ENCODE results near the gene EIF1. TPM values are rescaled to one million over a fixed set of nuclear protein-coding genes. Genes with fewer than 3 reads are reported as not detected.
A peak's percentile ranks its signal among the peaks of the same experiment; 100 is the strongest.

Gene EIF1
- total RNA-seq, 2 experiments from 2014 or later = 145 to 659 TPM

DNA sequence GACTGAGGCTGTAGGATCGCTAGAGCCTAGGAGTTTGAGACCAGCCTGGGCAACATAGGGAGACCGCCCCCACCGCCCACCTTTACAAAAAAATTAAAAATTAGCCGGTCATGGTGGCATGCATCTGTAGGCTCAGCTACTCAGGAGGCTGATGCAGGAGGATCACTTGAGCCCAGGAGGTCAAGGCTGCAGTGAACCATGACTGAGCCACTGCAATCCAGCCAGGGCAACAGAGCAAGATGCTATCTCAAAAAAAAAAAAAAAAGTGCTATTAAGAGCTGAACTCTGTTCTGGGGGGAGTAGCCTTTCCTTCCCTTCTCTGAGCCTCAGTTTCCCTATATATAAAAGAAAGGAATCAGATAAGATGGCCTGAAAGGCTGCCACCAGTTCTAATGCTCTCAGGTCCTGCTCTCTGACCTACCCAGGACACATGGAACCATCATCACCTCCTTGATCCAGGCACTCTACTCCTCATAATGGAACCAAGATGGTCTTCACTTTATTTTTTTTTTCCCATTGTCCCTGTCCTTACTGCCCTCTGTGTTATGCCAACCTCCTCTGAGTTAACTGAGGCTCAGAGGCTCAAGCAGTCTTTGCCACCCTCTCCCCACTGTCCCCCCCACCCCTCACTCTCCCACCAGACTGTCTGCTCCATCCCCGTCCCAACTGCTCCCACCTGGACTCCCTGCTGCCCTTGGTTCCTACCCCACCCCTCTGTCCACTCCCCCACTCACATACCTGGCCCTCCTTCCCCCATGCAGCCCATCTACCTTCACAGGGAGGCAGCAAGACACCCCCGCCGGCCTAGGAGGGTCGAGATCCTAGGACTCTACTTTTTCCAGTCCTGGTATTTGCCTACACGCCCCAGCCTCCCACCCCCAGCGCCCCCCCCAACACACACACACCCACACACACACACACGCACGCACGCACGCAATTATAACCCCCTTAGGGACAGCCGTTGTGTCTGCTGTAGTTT is 23.8 kb upstream of the EIF1 start:
- H3K9me2 ChIP-seq (ENCODE audit: insufficient read depth, low read length) = no peaks in the 10 kb centered on the region
- POLR2A ChIA-PET = interaction anchor here (0.6 to 2.8 kb wide), 7 partner anchors 14 to 874 kb away, joined by 4 to 13 read pairs (median 5); partner anchors contain the start of gene EIF1
- no peaks in the 10 kb centered on the region for H4K20me1 ChIP-seq (ENCODE audit: insufficient read depth, low read length)
- H3K4me2 ChIP-seq (ENCODE audit: low read length) = peak overlapping the region; percentile 82
- DNase-seq (ENCODE audit: low spot score) = no peak
- H3K79me2 ChIP-seq (ENCODE audit: insufficient read depth, low read depth, low read length) = no peaks in the 10 kb centered on the region
- no TSS peak for BruUV-seq (replicated peaks)
- intact Hi-C loops (cut with micrococcal nuclease; ENCODE audit: unreplicated experiment) = loop anchor here (5.0 to 10.0 kb wide), 4 partner anchors 178 to 863 kb away; partner anchors contain the start of gene KRT36
- H3K9me3 ChIP-seq (ENCODE audit: low read length) = no peaks in the 10 kb centered on the region
- no peak overlapping the region for H3K27ac ChIP-seq (ENCODE audit: low read depth, low read length, poor library complexity, severe bottlenecking)
- peaks cover 31% of the 10 kb centered on the region for H3K4me1 ChIP-seq (ENCODE audit: insufficient read depth, low read length, poor library complexity, severe bottlenecking)
- H3K36me3 ChIP-seq (ENCODE audit: insufficient read depth, low read length) = no peaks in the 10 kb centered on the region
- H3K4me3 ChIP-seq (ENCODE audit: low read depth, low read length, poor library complexity, severe bottlenecking) = peak overlapping the region; percentile 62
- peak overlapping the region; percentile 96; the same call in 1 of the 2 replicates for H2AFZ ChIP-seq (ENCODE audit: low read length)
- TF ChIP-seq, protein P1, sequence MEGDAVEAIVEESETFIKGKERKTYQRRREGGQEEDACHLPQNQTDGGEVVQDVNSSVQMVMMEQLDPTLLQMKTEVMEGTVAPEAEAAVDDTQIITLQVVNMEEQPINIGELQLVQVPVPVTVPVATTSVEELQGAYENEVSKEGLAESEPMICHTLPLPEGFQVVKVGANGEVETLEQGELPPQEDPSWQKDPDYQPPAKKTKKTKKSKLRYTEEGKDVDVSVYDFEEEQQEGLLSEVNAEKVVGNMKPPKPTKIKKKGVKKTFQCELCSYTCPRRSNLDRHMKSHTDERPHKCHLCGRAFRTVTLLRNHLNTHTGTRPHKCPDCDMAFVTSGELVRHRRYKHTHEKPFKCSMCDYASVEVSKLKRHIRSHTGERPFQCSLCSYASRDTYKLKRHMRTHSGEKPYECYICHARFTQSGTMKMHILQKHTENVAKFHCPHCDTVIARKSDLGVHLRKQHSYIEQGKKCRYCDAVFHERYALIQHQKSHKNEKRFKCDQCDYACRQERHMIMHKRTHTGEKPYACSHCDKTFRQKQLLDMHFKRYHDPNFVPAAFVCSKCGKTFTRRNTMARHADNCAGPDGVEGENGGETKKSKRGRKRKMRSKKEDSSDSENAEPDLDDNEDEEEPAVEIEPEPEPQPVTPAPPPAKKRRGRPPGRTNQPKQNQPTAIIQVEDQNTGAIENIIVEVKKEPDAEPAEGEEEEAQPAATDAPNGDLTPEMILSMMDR (conservative IDR thresholded peaks at IDR 0.05; ENCODE audit: low read length) = no peak
- TF ChIP-seq EZH2phosphoT487 (IDR thresholded peaks at IDR 0.05; ENCODE audit: borderline replicate concordance, low read depth, low read length) = no peak
- CTCF ChIA-PET (ENCODE audit: unreplicated experiment) = interaction anchor here (0.5 to 2.3 kb wide), 5 partner anchors 16 to 85 kb away, joined by 3 to 26 read pairs (median 3); partner anchors contain the start of gene EIF1

DNA sequence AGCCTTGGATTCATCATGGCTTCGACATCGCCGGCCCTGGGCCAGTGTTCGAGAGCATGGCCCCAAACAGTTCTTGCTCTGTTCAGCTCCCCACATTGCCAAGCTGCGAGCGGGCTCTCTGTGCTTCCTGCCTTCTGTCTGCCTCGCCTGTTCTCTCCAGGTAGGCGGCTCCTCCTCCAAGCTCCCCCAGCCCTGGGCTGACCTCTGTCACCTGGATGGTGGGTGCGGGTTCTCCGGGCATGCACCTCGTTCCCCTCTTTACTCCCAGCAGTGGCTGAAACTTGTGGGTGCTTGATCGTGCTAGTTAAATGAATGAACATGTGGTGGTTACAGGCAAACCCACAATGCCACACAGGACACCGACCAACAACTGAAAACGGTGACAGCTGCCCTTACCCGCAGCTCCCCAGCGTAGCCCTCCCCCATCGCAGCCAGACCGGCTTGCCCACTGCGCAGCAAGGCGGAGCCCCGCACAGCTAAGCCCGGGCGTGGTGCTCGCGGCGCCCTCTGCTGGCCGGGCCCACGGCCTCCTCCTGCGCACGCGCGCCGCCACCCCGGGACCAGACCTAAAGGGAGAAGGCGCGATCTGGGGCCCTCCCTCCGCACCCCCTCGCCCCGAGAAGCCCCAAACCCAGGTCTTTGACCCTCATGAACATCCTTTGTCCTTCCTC is 23.0 kb upstream of the EIF1 start:
- no peaks in the 10 kb centered on the region for H3K9me2 ChIP-seq (ENCODE audit: insufficient read depth, low read length)
- ChIA-PET POLR2A (interaction anchor here (0.6 to 2.8 kb wide), 6 partner anchors 13 to 255 kb away, joined by 4 to 13 read pairs (median 6); partner anchors contain the start of gene EIF1), CTCF (ENCODE audit: unreplicated experiment) (interaction anchor here (0.5 to 2.3 kb wide), 4 partner anchors 17 to 86 kb away, joined by 3 to 20 read pairs (median 3); partner anchors contain the start of gene EIF1)
- no peaks in the 10 kb centered on the region for H3K79me2 ChIP-seq (ENCODE audit: insufficient read depth, low read depth, low read length)
- peaks cover 31% of the 10 kb centered on the region for H3K4me1 ChIP-seq (ENCODE audit: insufficient read depth, low read length, poor library complexity, severe bottlenecking)
- TF ChIP-seq EZH2phosphoT487 (IDR thresholded peaks at IDR 0.05; ENCODE audit: borderline replicate concordance, low read depth, low read length) = no peak
- TF ChIP-seq, protein P1 (conservative IDR thresholded peaks at IDR 0.05; ENCODE audit: low read length) = peak; percentile 95
- H3K4me2 ChIP-seq (ENCODE audit: low read length) = peak overlapping the region; percentile 82
- intact Hi-C loops (cut with micrococcal nuclease; ENCODE audit: unreplicated experiment) = loop anchor here (1.0 to 10.0 kb wide), 2 partner anchors 17 to 341 kb away; no protein-coding TSS in a partner anchor
- peak overlapping the region; percentile 84 for H3K27ac ChIP-seq (ENCODE audit: low read depth, low read length, poor library complexity, severe bottlenecking)
- peak overlapping the region; percentile 96 for H2AFZ ChIP-seq (ENCODE audit: low read length)
- no peaks in the 10 kb centered on the region for H3K9me3 ChIP-seq (ENCODE audit: low read length)
- H4K20me1 ChIP-seq (ENCODE audit: insufficient read depth, low read length) = no peaks in the 10 kb centered on the region
- DNase-seq (ENCODE audit: low spot score) = peak; percentile 90
- no peaks in the 10 kb centered on the region for H3K36me3 ChIP-seq (ENCODE audit: insufficient read depth, low read length)
- BruUV-seq (replicated peaks) = no TSS peak
- H3K4me3 ChIP-seq (ENCODE audit: low read depth, low read length, poor library complexity, severe bottlenecking) = peak overlapping the region; percentile 62

Measured in OCI-LY7 (cell line).